ENCODE data around the gene CA5A.

GRCh38 chr16:87877942-87878507, 58.3 kb downstream of the CA5A start:
- no peak for TF ChIP-seq FOSL1 (CRISPR knock-in tag; IDR thresholded peaks at IDR 0.05; ENCODE audit: borderline replicate concordance)
- TF ChIP-seq DMAP1 (CRISPR knock-in tag; IDR thresholded peaks at IDR 0.05) = no peak
- no peak for TF ChIP-seq FOSL2 (CRISPR knock-in tag; IDR thresholded peaks at IDR 0.05)
- TF ChIP-seq ETV6 (CRISPR knock-in tag; conservative IDR thresholded peaks at IDR 0.05) = no peak
- TF ChIP-seq ZNF234 (CRISPR knock-in tag; conservative IDR thresholded peaks at IDR 0.05) = no peak
- no peak for TF ChIP-seq ZBTB20 (CRISPR knock-in tag; IDR thresholded peaks at IDR 0.05; ENCODE audit: borderline replicate concordance, low read depth)
